Hematopoietic multipotent progenitor cell treated with erythropoietin and hydrocortisone succinate and interleukin-3 and kit ligand, for 15 days (in vitro differentiated cells): ENCODE data around the gene MON1A.
A peak's percentile ranks its signal among the peaks of the same experiment; 100 is the strongest.
"Not testable (repeated sequence)": the region's sequence is repeated elsewhere in the genome, so short reads cannot be mapped to it uniquely, and the experiment has no call there.

ENCODE experiments used
- DNase-seq: peaks from one replicate; pipeline ENCODE4 v3.0.0-alpha.2; 2015; ENCODE audit warnings: low spot score

MON1A gene, protein sequence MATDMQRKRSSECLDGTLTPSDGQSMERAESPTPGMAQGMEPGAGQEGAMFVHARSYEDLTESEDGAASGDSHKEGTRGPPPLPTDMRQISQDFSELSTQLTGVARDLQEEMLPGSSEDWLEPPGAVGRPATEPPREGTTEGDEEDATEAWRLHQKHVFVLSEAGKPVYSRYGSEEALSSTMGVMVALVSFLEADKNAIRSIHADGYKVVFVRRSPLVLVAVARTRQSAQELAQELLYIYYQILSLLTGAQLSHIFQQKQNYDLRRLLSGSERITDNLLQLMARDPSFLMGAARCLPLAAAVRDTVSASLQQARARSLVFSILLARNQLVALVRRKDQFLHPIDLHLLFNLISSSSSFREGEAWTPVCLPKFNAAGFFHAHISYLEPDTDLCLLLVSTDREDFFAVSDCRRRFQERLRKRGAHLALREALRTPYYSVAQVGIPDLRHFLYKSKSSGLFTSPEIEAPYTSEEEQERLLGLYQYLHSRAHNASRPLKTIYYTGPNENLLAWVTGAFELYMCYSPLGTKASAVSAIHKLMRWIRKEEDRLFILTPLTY

DNA sequence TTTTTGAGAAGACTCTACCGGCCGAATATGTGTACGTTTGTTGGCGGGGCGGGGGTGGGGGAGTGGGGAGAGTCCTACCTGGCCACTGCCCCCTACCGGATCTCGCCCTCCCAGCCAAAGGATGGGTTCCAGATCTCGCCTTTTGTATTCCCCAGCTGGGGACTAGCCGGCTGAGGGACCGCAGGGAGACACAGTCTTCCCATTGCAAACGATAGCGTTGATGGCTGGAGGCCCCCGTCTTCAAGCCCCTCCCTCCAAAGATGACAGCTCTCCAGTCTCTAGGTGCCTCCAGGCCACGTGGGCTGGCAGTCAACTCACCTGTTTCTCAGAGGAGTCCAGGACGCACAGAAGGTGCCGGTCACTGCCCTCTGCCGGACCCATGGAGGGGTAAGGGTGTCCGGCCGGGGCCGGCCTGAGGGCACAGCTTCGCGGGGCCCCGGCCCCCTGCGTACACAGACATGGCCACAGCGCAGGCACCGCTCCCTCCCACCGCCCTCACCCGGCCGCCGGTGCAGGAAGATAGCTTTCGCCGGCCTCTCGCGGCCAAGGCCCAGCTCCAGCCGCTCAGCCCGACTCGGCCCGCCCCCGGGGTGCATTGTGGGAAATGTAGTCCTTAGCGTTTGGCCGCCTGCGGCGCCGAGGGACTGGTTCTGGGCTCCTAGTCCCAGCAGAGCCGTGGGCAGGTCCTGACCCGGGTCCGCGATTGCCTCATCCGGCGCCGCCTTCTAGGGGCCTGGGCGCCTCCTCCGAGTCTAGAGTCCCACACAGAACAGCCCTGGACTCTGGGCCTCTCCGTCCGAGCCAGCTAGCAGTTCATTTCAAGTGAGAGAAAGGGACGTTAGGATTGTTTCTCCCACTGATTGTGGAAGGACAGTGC lies at the start of gene MON1A:
MON1A (minus strand) TSS at position 521 of the 877 bp plus-strand sequence. CDS start 16,465 bp downstream, outside the sequence.
- peak; percentile 90 for DNase-seq

DNA sequence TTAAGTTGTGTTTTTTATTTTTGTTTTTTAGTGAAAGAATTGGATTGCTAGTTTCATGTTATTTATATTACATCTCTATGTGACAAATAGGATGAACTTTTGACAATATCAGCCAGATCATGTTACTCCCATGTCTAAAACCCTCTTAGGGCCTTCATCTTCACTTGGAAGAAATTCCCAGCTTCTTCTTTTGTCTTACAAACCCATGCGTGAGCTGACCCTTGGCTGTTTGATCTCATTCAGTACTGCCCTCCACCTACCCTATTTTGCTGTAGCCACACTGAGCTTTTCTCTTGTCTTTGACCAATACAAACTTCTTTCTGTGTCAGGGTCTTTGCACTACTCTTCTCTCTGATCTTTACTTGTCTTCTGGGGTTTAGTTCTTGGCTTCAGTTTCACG lies 47.3 kb upstream of the MON1A start:
- DNase-seq, result no peak

- no peak for DNase-seq
Observed at GRCh38 chr3:49972656-49973055, 43.0 kb upstream of the MON1A start.

DNA sequence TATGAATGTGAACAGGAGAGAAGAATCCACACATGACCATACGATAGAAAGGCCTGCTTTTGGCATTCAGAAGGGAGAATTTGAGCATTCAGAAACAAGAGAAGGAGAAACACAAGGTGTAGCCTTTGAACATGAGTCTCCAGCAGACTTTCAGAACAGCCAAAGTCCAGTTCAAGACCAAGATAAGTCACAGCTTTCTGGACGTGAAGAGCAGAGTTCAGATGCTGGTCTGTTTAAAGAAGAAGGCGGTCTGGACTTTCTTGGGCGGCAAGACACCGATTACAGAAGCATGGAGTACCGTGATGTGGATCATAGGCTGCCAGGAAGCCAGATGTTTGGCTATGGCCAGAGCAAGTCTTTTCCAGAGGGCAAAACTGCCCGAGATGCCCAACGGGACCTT lies 38.7 kb upstream of the MON1A start:
- no peak for DNase-seq

DNA sequence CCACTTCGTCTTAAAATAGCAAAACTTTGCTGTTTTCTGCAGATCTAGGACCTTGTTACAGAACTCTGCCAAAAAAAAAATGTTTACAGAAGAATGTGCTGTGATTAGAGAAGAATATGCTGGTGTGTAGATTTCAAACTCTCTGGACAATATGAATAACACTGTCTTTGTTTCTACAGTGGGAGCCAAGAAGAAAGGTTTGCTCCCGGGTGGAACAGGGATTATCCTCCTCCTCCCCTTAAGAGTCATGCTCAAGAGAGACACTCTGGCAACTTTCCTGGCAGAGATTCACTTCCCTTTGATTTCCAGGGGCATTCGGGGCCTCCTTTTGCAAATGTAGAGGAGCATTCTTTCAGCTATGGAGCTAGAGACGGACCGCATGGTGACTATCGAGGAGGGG lies 37.7 kb upstream of the MON1A start:
- DNase-seq, result no peak

DNA sequence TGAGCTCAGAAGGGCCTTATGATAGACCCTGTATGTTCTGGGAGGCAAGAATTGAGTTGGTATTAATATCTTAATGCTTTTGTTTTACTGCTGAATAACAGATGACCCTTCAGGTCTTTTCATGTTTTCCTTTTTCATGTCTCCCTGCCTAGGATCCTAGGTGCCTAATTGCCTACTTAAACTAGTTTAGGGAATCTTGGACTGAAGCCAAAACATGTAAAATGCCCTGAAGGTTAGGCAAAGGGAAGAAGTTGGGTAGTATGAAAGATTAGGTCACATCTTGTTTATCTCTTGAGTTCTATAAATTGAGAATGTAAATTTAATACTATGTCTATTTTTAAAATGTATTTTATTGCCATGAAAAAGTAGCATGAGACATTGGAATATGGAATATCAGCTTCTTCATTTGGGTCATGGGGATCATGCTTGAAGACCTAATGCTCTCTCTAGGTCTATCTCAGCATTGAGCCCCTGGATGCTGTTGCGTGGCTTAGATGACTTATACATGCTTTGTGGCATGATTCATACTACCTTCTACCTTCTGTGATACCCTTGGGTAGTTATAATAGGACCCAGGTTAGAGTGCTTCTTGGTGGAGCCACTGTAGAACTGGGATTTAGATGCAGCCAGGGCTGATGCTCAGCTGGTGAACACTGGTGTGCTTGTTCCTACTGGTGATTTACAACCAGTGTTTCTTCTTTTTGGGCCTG lies 36.8 kb upstream of the MON1A start:
- DNase-seq, result no peak

DNA sequence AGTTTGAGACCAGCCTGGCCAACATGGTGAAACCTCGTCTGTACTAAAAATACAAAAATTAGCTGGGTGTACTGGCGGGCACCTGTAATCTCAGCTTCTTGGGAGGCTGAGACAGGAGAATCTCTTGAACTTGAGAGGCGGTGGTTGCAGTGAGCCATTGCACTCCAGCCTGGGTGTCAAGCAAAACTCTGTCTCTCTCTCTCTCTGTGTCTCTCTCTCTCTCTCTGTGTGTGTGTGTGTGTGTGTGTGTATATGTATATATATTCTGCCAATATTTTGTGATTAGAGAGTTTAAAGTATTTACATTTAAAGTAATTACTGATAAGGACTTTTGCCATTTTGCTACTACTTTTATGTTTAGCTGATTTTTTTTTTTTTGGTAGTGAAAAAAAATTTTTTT lies 26.0 kb upstream of the MON1A start:
- no peak for DNase-seq

GRCh38 chr3:49952924-49953323 lies 23.3 kb upstream of the MON1A start:
- no peak for DNase-seq

DNA sequence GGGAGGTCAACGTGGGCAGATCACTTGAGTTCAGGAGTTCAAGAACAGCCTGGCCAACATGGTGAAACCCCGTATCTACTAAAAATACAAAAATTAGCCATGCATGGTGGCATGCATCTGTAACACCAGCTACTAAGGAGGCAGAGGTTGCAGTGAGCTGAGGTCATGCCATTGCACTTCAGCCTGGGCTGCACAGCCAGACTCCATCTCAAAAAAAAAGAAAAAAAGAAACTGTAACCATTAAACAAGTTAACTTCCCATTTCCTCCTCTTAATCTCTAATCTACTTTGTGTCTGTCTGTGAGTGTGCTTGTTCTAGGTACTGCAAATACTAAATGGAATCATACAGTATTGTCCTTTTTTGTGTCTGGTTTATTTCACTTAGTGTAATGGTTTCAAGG lies 13.0 kb upstream of the MON1A start:
- DNase-seq, result no peak

- no peak for DNase-seq
Observed at GRCh38 chr3:49940667-49941249, 11.1 kb upstream of the MON1A start.

- DNase-seq, result peak; percentile 95
Observed at GRCh38 chr3:49939858-49940666, 10.5 kb upstream of the MON1A start, which contains the start of gene RBM6. RBM6 (plus strand) TSS chr3:49940150; CDS start chr3:49962642, 22,492 bp downstream.

DNA sequence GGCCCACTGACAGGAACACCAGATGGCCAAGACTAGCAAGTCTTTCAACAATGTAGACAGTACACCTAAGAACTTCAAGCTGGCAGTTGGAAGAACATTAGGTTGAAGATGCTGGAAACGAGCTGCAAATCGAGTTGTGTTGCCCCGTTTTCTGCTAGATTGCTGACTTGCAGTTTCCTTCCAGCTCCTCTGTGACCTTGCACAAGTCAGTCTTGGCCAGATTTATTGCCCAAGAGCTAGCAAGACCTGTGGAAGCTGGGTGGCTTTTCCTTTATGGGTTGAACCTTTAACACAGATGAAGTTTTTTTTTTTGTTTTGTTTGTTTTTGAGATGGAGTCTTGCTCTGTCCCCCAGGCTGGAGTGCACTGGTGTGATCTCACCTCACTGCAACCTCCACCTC lies 7.5 kb upstream of the MON1A start:
- DNase-seq, result no peak

DNA sequence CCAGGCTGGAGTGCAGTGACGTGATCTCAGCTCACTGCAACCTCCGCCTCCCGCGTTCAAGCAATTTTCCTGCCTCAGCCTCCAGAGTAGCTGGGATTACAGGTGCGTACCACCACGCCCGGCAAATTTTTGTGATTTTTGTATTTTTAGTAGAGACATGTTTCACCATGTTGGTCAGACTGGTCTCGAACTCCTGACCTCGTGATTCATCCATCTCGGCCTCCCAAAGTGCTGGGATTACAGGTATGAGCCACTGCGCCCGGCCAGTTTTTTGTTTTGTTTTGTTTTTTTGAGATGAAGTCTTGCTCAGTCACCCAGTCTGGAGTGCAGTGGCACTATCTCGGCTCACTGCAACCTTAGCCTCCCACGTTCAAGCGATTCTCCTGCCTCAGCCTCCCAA lies 2.7 kb upstream of the MON1A start:
- not testable (repeated sequence) for DNase-seq

DNA sequence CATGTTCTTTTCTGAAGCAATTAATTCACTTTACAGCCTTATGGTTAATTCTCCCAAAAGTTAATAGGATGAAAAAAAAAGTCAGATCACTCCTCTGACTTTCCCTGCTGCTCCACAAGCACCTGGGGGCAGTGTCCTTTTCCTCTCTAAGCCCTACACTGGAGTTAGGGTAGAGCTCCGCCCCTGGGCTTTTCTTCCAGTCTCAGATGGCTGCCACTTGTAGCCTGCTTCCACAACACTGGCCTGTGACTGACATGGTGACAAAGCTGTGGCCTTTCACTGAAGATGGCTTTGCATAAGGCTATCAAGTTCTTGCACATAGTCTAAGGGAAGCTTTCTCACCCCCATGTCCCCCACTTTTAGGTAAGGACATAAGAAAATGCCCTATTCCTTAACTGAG lies 1.3 kb upstream of the MON1A start:
- no peak for DNase-seq

DNA sequence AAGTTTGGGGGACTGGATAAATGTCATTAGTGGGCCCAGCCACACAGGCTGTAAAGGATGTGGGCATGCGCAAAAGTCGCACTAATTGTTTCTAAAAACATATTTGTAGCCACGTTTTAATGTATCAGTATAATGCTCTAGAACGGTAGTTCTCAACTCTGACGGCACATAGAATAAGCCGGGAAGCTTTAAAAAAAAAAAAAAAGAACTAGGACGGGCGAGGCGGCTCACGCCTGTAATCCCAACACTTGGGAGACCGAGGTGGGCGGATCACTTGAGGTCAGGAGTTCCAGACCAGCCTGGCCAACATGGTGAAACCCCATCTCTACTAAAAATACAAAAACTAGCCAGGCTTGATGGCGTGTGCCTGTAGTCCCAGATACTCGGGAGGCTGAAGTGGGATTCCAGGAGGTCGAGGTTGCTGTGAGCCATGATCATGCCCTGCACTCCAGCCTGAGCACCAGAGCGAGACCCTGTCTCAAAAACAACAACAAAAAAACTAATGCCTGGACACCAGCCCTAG lies 618 bp upstream of the MON1A start:
- DNase-seq, result no peak

- DNase-seq, result no peak
Observed at GRCh38 chr3:49928481-49929017, 1.1 kb downstream of the MON1A start.

- DNase-seq, result no peak
Observed at GRCh38 chr3:49927798-49928197, 1.8 kb downstream of the MON1A start.

DNA sequence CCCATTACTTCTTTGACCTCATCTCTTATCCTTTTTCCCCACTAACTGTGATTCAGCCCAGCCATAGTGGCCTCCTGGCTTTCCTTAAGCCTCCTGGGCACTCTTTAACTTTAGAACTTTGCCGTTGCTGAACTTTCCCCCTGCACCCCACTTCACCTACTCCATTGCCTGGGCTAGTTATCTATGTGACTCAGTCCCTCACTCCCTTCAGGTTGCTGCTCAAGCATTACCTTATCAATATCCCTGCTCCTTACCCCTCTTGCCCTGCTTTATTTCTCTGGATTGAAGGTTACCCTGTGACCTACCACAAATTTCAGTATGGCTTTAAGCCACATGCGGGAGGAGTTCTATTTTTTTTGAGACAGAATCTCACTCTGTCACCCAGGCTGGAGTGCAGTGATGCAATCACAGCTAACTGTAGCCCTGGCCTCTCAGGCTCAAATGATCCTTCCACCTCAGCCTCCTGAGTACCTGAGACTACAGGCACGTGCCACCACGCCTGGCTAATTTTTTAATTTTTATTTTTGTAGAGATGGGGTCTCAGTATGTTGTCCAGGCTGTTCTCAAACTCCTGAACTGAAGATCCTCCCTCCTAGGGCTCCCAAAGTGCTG lies 3.4 kb downstream of the MON1A start:
- no peak for DNase-seq

- DNase-seq, result no peak
Observed at GRCh38 chr3:49925485-49925884, 4.1 kb downstream of the MON1A start.

- no peak for DNase-seq
Observed at GRCh38 chr3:49924683-49925082, 4.9 kb downstream of the MON1A start.
